Measurements from ENCODE around the gene FARP2. TPM values are rescaled to one million over a fixed set of nuclear protein-coding genes. Genes with fewer than 3 reads are reported as not detected.

Gene FARP2
- total and polyA plus RNA-seq, 2 of the 13 experiments (the other 11 are each of a cell fraction or from before 2014, with no cell fraction given) = 28.0 to 45.4 TPM

DNA sequence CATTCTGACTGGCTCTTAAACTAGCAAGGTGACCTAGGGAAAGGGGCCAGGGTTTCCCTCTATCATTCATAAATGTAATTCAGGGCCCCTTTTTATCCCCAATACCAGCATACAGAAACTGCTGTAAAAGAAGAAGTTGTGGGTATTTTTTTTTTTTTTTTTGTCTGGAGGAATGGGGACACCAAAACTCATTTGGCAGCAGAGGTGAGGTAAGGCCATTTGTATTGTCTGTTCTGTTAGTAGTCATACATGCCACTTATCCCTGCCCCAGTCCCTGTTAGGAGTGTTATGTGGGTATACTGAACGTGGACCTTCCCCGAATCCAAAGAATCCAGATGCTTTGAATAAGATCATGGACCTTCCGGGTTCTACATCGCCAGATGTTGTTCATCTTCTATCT lies 38.7 kb upstream of the FARP2 start:
- 35% methylated on average over 4 of the region's 4 CpGs for WGBS (ENCODE audit: low lambda C conversion rate)
- Histone ChIP-seq H3K36me3 (replicated peaks in 1 of 2; ENCODE audit: control insufficient read depth in 1 of 2, insufficient read depth in 2 of 2, low read length in 2 of 2) (peaks cover 0 to 5% of the 10 kb centered on the region in 2 experiments; a peak in 2 of 5 replicates), H3K27ac (ENCODE audit: extremely low read length, insufficient read depth, low read length) (peak overlapping the region; percentile 93), H3K79me2 (ENCODE audit: insufficient read depth, low read length) (peaks cover 89% of the 10 kb centered on the region), H3K27me3 (ENCODE audit: control insufficient read depth in 1 of 2, insufficient read depth in 2 of 2, low read length in 2 of 2) (no peaks in the 10 kb centered on the region; a peak in 1 of 5 replicates), H3K4me1 (ENCODE audit: insufficient read depth, low read length) (peaks cover 75% of the 10 kb centered on the region), H3K4me2 (ENCODE audit: low read depth, low read length) (peak overlapping the region; percentile 98), H4K20me1 (ENCODE audit: insufficient read depth, low read length) (peaks cover 59% of the 10 kb centered on the region), H3K4me3 (replicated peaks in 1 of 3; ENCODE audit: insufficient read depth in 1 of 3, low read depth in 2 of 3, low read length in 3 of 3) (peak overlapping the region; percentile 92 to 96 (median 96); a peak in 5 of 6 replicates), H3K9ac (ENCODE audit: insufficient read depth, low read depth, low read length) (peak overlapping the region; percentile 97), H2AFZ (ENCODE audit: low read length) (no peak overlapping the region), H3K9me3 (ENCODE audit: low read length) (no peaks in the 10 kb centered on the region)
- ATAC-seq = no peak
- intact Hi-C loops (cut with micrococcal nuclease; ENCODE audit: unreplicated experiment) (loop anchor here (2.0 kb wide), 2 partner anchors 33 to 319 kb away; partner anchors contain the start of genes ATG4B and THAP4), in situ Hi-C loops (cut with HindIII; ENCODE audit: extremely low pct_ligation_motif_present, low pct_unique_long_range_greater_than_20kb) (loop anchor here (5.0 kb wide), 2 partner anchors 35 to 50 kb away; no protein-coding TSS in a partner anchor)
- BruUV-seq (replicated peaks) = no TSS peak
- ChIA-PET POLR2A (interaction anchor here (0.7 to 4.3 kb wide), 3 partner anchors 34 to 58 kb away, joined by 3 to 55 read pairs (median 3); no protein-coding TSS in a partner anchor), CTCF (ENCODE audit: low intra/inter-chr PET ratio, low total read pairs) (no interaction called here)
- no peak for DNase-seq (ENCODE audit: low spot score)
- no peak for FAIRE-seq
- TF ChIP-seq FOSL1 (CRISPR knock-in tag; IDR thresholded peaks at IDR 0.05; ENCODE audit: borderline replicate concordance) (no peak), ATAD3A (CRISPR knock-in tag; IDR thresholded peaks at IDR 0.05) (no peak), ATM (IDR thresholded peaks at IDR 0.05; ENCODE audit: borderline replicate concordance) (no peak), ZNF747 (CRISPR knock-in tag; IDR thresholded peaks at IDR 0.05; ENCODE audit: borderline replicate concordance) (no peak), NCOA5 (CRISPR knock-in tag; IDR thresholded peaks at IDR 0.05) (no peak)
- TF ChIP-seq, protein P1, sequence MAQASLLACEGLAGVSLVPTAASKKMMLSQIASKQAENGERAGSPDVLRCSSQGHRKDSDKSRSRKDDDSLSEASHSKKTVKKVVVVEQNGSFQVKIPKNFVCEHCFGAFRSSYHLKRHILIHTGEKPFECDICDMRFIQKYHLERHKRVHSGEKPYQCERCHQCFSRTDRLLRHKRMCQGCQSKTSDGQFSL (CRISPR knock-in tag; IDR thresholded peaks at IDR 0.05) = no peak
- TF ChIP-seq, protein P2, sequence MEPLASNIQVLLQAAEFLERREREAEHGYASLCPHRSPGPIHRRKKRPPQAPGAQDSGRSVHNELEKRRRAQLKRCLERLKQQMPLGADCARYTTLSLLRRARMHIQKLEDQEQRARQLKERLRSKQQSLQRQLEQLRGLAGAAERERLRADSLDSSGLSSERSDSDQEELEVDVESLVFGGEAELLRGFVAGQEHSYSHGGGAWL (CRISPR knock-in tag; IDR thresholded peaks at IDR 0.05) = no peak
- TF ChIP-seq, protein P3, sequence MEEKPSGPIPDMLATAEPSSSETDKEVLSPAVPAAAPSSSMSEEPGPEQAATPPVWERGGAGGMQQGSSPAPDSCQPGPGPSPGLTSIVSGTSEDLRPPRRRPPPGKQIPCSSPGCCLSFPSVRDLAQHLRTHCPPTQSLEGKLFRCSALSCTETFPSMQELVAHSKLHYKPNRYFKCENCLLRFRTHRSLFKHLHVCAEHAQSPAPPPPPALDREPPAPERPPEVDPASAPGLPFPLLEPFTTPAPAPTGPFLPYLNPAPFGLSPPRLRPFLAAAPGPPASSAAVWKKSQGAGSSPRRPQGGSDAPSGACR (CRISPR knock-in tag; IDR thresholded peaks at IDR 0.05) = 0 out of 2 replicates have a peak, but pooled peaks have one; percentile 39

All from HepG2 (cell line).